HK-2 (cell line): ENCODE results near the gene RPP25L.

Experiments used
- DNase-seq: peaks from one replicate; pipeline ENCODE4 v3.0.0-alpha.2; 2018; ENCODE audit not compliant: unreplicated experiment

RPP25L gene

DNA sequence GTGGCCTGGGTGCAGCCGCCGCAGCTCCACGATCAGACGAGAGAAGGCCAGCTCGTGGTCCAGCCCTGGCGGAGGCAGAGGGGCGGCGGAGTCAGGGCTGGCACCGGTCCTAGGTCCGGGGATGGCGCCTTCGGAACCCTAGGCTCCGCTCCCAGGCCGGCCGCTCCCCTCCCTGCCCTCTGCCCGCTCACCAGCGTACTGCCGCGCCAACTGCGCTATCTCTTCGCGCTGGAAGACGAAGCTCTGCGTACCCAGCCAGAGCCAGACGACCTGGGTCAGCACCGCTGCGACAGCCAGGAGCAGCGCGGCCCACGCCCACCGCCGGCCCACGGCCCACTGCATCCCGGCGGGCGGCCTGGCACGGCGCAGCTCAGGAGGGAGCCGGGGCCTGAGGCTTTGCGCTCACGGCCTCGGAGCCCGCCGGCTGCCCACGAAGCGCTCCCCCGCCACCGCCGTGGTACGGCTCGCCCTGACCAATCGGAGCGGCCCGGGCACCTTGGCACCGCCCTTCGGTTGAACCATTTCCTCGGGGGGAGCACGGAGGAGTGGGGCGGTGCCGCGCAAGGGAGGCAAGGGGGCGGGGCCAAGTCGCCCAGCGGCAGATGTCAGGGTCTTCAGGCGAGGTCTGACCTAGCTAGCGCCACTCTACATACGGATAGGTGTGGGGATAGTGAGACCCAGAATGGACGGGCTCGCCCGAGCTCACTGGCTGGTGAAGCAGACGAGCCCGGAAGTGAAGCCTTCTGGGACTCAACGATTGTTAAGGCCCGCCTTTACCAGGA is 25.6 kb upstream of the RPP25L start, which contains the start of gene SIGMAR1:
SIGMAR1 (minus strand) TSS at position 432 of the 782 bp plus-strand sequence; CDS start at position 342, 90 bp downstream.
- peak; percentile 89 for DNase-seq

DNA sequence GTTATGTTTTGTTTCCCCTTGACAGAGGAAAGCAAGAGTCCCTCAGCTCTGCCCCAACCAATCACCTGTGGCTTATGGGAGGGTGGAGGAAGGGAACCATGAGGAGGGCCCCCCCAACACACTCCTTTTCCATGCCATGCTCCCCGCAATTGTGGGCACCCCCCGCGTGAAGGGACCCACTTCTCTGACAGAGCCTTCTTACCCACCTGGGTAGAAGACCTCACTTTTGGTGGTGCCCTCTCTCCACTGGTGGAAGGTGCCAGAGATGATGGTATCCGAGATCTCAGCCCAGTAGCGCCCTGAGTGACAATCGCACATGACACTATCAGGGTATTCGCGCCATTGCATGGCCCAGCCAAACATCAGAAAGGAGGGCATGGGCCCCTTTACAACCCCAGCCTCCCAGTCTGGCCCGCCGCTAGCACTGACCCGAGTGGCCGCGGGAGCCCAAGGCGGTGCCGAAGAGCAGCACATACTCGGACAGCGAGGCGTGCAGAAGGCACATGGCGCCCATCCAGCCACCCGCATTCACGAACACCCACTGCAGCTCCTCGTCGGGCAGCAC is 25.0 kb upstream of the RPP25L start:
- DNase-seq, result no peak

DNA sequence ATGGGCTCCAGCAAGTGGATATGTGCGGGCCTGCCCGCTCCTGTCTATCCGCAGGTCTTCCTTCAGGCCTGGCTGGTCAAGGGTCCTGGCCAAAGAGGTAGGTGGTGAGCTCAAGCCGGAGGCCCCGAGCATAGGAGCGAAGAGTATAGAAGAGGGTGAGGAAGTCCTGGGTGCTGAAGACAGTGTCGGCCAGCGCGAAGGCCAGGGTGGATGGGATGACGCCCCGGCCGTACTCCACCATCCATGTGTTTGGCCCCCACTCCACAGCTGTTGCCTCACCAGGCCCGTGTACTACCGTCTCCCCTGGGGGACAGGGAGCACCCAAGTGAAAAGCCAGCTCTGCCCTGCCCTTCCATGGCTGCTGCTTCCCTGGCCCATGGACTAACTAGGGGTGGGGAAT is 23.7 kb upstream of the RPP25L start:
- no peak for DNase-seq

DNA sequence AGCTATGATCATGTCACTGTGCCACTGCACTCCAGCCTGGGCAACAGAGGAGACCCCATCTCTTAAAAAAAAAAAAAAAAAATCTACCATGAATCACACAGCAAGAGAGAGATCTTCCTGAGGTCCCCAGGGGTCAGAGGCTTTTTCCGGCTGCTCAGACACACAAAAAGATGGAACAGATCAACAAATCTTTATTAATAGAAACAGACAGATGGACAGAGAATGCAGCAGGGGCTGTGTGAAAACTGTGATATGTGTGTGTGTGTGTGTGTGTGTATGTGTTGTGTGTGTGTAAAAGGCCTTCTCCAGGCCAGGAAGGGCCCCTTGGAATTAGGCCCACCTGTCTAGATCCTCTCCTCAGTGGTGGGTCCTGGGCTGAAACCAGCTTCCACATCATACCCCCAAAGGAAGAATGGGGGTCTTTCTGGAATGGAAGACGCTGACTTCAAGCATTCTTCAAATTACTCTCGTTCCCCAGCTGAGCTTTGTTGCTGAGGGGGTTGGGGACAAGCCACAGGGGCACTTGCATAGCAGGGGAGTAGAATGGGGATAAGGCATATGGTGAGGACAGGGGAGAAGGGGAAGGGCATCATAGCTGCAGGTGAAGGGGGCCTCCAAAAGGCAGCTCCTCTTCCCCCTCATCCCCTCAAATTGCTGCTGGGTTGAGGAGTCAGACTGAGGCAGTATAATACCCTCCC is 22.8 kb upstream of the RPP25L start:
- DNase-seq, result no peak

DNA sequence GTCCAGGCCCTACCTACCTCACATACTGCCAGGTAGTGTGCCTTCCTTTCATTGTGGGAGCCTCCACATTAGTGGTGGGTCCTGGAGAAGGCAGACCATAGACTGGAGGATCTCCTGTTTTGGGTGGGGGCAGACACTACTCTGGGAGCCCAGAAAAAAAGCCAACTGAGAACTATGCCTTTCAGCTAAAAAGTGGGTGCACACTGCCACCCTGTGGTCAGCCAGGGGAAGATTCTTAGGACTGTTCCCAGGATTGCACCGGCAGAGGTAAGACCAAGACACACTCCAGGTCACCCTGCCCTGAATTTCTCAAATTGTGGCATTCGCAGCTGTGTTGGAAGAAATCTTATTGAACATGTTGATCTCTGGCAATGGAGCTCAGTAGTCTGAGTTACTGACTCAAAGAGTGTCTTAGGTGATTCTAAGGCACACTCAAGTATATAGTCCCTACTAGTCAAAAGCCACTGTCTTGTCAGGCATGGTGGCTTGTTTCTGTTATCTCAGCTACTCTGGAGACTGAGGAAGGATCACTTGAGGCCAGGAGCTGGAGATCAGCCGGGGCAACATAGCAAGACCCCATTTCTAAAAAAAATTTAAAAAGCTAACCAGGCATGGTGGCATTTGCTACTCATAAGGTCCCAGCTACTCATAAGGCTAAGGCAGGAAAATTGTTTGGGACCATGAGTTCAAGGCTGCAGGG is 22.1 kb upstream of the RPP25L start:
- no peak for DNase-seq

DNA sequence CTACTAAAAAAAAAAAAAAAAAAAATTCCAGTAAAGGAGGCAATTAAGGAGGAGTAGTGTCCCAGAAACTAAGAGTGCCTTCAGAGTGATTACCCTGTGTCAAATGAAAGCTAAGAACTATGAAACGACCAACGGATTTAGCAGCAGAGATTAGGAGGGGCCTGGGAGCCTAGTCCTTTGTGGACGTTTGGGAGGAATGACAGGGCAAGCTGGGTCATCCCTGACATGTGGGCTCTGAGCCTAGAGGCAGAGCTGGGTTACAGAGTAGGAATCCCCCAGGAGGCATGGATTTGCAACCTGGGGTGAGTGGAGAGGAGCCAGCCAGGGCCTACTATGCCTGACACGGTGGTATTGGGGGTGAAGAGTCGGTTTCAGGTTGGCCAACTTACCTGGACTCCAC is 21.3 kb upstream of the RPP25L start:
- no peak for DNase-seq

DNA sequence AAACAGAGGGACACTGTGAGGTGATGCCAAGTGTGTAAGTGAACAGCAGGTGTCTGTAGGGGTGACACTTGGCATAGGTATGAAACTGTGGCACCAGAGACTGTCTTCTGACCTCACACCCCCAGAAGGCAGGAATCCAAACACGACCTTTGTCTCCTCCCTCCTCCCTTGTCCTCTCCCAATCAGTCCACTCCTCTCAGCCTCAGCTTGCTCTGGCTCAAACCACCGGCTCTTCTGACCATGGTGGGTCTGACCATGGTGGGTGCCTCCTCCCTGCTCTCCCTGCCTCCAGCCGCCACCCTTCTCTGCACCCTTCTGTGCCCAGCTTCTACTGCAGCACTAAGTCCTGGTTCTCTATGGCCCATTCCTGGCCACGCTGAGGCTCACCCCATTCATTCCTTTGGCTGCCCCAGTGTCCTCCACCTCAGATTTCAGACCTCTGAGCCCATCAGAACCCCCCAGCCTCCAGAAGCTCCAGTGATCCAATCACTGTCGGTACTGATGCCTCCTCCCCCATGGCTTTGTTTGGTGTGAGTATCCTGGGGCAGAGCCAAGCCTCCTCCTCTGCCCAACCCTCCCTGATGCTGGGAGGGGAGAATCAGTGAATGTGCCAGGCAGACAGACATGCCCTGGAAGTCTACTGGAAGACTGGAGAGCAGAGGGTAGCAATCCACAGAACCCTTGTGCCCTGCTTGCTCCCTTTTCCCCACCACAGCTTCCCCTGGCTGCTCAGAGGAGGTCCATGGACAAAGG is 18.7 kb upstream of the RPP25L start:
- no peak for DNase-seq

DNA sequence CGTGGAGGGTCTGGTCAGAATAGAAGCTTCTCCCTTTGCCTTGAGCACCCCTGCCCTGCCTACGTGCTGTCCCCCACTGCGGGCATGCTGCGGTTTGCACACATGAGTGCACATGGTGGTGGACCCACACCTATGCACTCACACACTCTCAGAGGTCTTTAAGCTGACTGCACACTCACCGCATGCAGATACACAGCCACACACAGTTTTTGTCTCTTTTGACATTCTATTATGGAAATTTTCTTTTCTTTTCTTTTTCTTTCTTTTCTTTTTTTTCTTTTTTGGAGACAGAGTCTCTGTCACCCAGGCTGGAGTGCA is 17.6 kb upstream of the RPP25L start:
- no peak for DNase-seq

DNA sequence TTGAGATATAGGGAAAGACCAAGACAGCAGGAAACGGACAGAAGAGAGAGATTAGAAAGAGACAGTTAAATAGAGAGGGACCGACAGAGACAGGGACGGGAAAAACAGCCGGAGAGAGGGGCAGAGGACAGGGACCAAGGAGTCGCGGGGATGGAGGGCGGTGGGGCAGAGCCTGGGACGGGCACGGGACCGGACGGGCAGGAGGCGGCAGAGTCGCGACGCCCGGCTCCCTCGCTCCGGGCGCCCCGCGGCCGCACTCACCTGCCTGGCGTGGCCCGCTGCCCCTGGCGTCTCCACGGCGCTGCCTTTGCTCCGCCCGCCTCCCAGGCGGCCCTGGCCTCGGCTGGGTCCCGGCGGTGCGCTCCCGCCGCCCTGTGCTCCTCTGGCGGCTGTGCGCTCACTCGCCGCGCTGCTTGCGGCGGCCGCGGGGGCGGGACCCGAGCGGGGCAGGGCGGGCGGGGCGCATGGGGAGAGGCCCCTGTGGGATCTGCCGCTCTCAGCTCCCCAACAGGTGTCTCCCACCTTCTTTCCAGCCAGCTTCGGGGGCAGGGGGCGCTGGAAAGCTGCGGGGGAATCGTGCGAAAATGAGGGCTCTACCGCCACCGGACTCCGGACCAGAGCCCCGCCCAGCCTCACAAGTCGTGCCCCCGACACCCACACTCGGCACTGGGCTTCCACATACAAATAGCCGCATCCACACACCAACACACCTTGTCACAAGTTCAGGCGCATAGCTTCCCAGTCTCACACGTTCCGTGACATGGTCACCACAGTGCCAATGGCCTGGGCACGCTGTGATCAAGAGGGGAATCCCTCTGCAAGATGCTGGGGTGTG is 17.0 kb upstream of the RPP25L start, which contains the start of gene ARID3C:
ARID3C (minus strand) TSS at position 411 of the 835 bp plus-strand sequence. CDS start 1,052 bp downstream, outside the sequence.
- DNase-seq, result no peak

DNA sequence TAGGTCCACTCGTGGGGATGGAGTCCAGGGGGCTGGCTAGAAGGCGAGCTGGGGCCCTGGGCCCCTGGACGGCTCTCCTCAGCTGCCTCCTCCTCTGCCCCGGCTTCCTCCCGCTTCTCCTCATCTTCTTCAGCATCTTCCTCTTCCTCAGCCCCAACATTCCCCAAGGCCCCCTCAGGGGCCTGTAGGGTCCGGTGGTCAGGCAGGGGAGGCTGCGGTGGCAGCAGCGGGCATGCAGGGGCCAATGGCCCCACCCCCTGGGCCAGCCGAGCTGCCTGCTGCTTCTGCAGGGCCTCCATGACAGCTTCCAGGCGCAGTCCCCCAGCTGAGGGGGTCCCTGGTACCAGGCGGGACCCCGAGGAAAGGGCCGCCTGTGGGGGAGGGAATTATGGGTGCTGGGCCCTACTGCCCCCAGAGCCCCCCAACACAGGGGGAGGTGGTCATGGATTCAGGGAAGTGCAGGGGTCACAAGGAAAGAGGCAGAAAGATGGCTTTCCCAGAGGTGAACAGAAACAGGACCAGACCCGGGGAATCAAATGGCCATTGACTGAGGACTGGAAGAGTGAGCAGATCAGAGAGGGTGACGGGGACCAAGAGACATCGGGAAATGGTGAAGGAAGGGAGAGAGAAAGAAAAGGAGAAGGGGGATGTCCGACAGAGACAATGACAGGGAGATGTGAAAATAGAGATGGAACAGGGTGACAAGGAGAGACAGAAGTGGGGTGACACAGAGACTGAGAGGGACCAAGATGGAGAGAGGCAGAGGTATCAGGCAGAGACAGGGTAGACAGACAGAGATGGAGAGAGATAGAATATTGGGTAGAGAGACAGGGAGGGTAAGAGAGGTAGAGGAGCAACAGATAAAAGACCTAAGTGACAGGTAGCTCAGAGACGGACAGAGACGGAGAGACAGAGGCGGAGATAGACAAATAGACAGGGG is 16.1 kb upstream of the RPP25L start:
- no peak for DNase-seq

DNA sequence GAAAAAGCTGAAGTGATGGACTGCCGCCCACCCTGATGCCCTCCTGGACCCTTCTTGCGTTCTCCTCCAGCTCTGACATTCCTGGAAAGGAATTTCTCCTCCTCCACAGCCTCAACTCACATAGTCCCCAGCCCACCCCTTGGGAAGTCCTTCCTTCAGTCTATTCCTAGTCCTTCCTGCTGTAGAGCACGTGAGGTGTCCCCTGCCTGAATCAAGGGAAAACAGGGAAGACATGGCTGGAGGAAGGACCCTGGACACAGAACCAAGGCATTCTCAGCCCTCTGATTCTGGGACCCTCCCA is 13.2 kb upstream of the RPP25L start:
- no peak for DNase-seq

DNA sequence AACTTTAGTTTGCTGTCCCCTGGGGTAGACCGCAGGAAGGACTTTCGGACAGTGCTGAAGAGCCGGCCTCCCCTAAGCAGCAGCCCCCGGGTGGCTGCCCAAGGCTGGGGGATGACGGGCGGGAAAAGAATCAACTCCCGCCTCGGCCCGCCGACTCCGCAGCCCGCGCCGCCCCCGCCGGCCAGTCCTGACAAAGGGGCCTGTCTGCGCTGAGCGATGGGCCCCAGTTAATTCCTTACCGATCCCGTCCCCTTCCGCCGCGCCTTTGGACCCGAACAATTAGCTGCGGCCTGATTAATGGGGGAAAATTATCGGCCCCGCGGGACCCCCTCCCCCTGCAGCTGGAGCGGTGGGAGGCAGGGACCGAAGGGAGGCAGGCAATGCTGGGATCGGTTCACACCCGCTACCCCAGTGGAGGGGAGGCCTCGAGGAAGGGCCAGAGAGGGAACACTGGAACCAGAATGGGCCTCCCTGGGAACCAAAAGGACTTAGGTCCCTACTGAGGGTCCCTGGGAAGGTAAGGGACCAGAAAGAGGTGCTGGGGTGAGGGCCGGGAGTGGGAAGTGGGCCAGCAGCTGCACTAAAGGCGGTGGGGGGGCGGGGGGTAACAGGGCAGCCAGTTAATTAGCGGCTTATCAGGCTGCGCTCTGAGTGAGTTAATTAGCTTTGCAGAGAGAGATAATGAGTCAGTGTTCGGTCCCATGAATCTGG is 12.7 kb upstream of the RPP25L start:
- DNase-seq, result no peak

DNA sequence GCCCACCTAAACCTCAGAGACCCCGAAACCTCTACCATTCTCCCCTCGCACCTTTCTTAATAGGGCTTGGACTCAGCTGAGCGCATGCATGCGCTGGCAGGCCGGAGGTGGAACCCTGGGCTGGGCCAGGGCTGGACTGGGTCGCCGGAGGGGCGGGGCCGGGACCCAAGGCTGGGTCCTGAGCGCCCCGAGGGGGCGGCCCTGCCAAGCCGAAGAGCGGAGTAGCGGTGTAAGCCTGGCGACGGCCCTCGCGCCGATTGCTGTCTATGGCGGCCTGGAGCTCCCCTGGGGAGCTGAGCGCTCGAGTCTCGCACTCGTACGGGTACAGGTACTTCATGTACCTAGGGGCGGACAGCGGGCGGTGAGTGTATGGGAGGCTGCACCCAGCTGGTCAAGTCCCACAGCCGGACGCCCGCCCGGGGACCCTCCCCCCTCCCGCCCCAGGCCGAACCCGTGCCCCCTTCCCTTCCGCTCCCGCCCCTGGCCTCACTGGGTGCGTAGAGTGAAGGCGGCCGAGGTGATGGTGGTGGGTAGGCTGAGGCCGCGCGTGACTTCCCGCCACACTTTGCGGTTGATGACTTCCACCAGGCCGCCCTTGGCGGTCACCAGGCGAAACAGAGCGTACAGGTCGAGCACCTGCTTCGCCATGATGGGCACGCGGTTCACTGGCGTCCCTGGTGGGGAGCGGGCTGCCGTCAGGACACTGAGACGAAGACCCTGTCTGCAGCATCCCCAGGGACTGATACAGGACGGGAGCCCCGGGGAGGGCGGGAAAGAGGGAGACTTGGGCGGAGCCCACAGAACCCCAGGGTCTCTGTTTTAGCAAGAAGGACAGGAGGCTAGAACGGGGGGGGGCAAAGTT is 11.7 kb upstream of the RPP25L start:
- no peak for DNase-seq

DNA sequence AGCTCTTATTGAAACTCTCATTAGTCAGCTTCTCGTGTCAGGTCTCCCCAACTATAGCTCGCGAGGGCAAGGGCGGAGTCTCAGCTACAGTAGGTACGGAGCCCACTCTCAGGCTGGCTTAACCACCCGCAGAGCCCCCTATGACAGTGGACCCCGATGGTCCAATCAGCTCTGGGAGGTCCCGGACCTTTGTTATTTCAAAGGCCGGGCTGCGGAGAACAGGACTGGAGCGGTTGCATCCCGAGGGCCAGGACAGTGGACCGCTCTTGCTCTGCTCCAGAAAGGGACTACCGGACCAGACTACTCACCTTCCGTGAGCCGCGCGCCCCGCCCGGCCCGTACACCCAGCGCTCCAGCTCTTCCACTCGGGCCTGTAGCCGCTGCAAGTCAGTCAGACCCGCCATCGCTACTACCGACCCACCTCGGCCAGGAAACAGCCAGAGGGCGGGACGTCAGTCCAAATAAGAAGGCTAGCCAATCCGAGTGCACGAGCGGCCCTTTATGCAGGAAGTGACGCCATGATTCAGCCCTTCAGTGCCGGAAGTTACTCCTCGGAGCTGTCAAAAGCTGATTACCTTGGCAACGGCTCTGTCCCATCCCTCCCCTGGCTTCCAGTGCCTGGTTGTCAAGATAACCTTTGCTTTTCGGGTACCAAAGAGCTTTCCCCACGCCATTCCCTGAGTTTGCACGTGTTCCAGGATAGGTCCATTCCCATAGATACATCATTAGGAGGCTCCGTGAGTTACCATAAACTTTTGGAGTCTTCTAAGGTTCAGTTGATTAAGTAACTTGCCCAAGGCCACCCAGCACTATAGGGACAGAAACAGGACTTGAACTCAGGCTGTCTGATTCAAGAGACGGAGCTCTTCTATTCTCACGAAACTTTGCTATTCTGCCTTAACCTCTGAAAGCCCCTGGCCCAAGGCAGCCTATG is 8.4 kb upstream of the RPP25L start, which contains the start of gene DCTN3:
DCTN3 (minus strand) TSS at position 435 of the 934 bp plus-strand sequence; CDS start at position 404, 31 bp downstream.
- peak; percentile 76 for DNase-seq

DNA sequence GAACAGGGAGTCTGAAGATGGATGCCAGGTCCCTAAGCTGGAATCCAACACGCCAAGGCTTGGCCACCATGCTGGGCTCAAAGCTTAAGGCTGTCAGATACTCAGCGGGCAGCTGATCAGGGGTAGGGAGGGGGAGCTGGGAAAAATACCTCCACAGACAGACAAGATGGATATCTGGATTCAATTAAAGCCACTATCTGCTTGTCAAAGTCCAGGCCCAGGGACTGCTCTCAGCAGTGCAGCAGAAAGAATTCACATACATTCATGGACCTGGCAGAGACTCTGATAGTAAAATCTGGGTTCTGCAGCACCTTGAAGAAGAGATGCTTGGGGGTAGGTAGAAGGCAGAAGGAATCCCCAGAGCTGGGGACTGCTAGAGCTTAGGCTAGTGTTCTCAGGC is 3.2 kb upstream of the RPP25L start:
- no peak for DNase-seq

DNA sequence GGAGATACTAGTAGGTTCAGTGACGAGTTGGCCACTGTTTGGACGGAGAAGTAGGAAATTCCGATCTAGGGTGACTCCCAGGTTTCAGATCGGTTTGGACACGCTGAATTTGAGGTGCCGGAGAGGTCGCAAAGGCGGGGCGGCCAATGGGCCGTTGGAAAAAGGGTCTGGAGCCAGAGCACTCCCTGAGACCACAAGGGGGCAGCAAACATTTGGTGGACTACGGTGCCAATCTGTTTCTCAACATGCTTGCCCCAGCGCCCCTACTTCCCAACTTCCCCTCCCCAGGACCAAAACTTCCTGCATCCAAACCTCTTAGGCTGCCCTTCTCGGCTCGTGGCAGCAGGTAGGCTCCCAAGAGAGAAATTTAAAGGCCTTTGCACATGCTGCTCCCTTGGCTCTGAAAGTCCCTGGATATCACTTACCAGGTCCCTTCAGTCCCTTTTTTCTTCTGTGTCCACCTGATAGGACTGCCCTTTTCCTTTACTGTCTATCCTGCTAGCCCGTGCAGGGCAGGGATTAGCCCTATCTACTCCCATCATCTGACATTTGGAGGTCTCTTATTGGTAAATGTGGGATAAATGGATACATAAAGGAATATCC is 992 bp upstream of the RPP25L start:
- DNase-seq, result peak; percentile 64
